NCI-H2107 treated with DMSO at 0.1 percent for 48 hours (cell line): Measurements from ENCODE around the gene GPR63.

Experiments
- DNase-seq: peaks from one replicate; lab custom pipeline; 2025; ENCODE audit not compliant: unreplicated experiment; lab: John Stamatoyannopoulos, UW

Gene GPR63

GRCh38 chr6:96823743-96824142, 13.5 kb downstream of the GPR63 start:
- no peak for DNase-seq

GRCh38 chr6:96821034-96821433, 16.2 kb downstream of the GPR63 start:
- no peak for DNase-seq

- DNase-seq = no peak
Observed at GRCh38 chr6:96816301-96816817, 20.9 kb downstream of the GPR63 start.

GRCh38 chr6:96814625-96815024, 22.7 kb downstream of the GPR63 start:
- no peak for DNase-seq

- DNase-seq = no peak
Observed at GRCh38 chr6:96812077-96812703, 25.1 kb downstream of the GPR63 start.

GRCh38 chr6:96811670-96812069, 25.6 kb downstream of the GPR63 start:
- no peak for DNase-seq

GRCh38 chr6:96811136-96811535, 26.1 kb downstream of the GPR63 start:
- no peak for DNase-seq

GRCh38 chr6:96809119-96809518, 28.2 kb downstream of the GPR63 start:
- DNase-seq = no peak

GRCh38 chr6:96803106-96803481, 34.2 kb downstream of the GPR63 start:
- no peak for DNase-seq

GRCh38 chr6:96795481-96795880, 41.8 kb downstream of the GPR63 start:
- no peak for DNase-seq

GRCh38 chr6:96794980-96795379, 42.3 kb downstream of the GPR63 start:
- no peak for DNase-seq

GRCh38 chr6:96792561-96793190, 44.6 kb downstream of the GPR63 start:
- no peak for DNase-seq

GRCh38 chr6:96789871-96790270, 47.4 kb downstream of the GPR63 start:
- DNase-seq = no peak

GRCh38 chr6:96787846-96788580, 49.3 kb downstream of the GPR63 start:
- peak; percentile 54 for DNase-seq

- DNase-seq = no peak
Observed at GRCh38 chr6:96786336-96786735, 50.9 kb downstream of the GPR63 start.

GRCh38 chr6:96784650-96785049, 52.6 kb downstream of the GPR63 start:
- no peak for DNase-seq

GRCh38 chr6:96783307-96783706, 54.0 kb downstream of the GPR63 start:
- DNase-seq = no peak

- DNase-seq = no peak
Observed at GRCh38 chr6:96781557-96781956, 55.7 kb downstream of the GPR63 start.

GRCh38 chr6:96777113-96777512, 60.2 kb downstream of the GPR63 start:
- DNase-seq = no peak

- DNase-seq = no peak
Observed at GRCh38 chr6:96775727-96776400, 61.4 kb downstream of the GPR63 start.

GRCh38 chr6:96766769-96767168, 70.5 kb downstream of the GPR63 start:
- no peak for DNase-seq

GRCh38 chr6:96762599-96762998, 74.7 kb downstream of the GPR63 start:
- DNase-seq = no peak
